SK-N-SH treated with all-trans-retinoic acid at 6 μM for 48 hours (cell line): ENCODE results near the gene PARD3B.

ENCODE experiments used
- ATAC-seq: fragments of 200-7000 bp; cut with Tn5 transposase; 3 replicates; pipeline ENCODE4 v1.9.1; 2020; ENCODE audit warnings: mild to moderate bottlenecking, moderate library complexity
- ARNTL ChIP-seq: fragments of 450-650 bp; formaldehyde crosslinking; IDR thresholded peaks from 2 replicates; pipeline ENCODE4 v1.5.0; 2020; ENCODE audit warnings: low read depth, mild to moderate bottlenecking, moderate library complexity, borderline replicate concordance
- BACH2 ChIP-seq: fragments of 250-450 bp; sonication (Bioruptor Pico); IDR thresholded peaks from 2 replicates; pipeline ENCODE4 v1.9.0; 2021; ENCODE audit warnings: mild to moderate bottlenecking, borderline replicate concordance
- CSDC2 ChIP-seq: fragments of 250-450 bp; sonication (Bioruptor Pico); IDR thresholded peaks from 2 replicates; pipeline ENCODE4 v1.5.0; 2020; ENCODE audit warnings: mild to moderate bottlenecking, moderate library complexity
- ESRRG ChIP-seq: fragments of 250-450 bp; sonication (Bioruptor Pico); IDR thresholded peaks from 2 replicates; pipeline ENCODE4 v1.6.1; 2021; ENCODE audit warnings: mild to moderate bottlenecking
- GLIS3 ChIP-seq: fragments of 250-450 bp; sonication (Bioruptor Pico); IDR thresholded peaks from 2 replicates; pipeline ENCODE4 v1.5.0; 2020; ENCODE audit warnings: mild to moderate bottlenecking, moderate library complexity
- ISL1 ChIP-seq: fragments of 250-450 bp; sonication (Bioruptor Pico); IDR thresholded peaks from 2 replicates; pipeline ENCODE4 v2.1.2; 2022; ENCODE audit warnings: mild to moderate bottlenecking, moderate library complexity
- OSR1 ChIP-seq: fragments of 250-450 bp; sonication (Bioruptor Pico); IDR thresholded peaks from 2 replicates; pipeline ENCODE4 v1.8.0; 2022; ENCODE audit warnings: moderate library complexity, mild to moderate bottlenecking, inconsistent platforms
- PPARA ChIP-seq: fragments of 250-450 bp; sonication (Bioruptor Pico); IDR thresholded peaks from 2 replicates; pipeline ENCODE4 v1.5.0; 2020; ENCODE audit warnings: mild to moderate bottlenecking, borderline replicate concordance
- RARB ChIP-seq: fragments of 250-450 bp; sonication (Bioruptor Pico); IDR thresholded peaks from 2 replicates; pipeline ENCODE4 v1.8.0; 2021; ENCODE audit warnings: mild to moderate bottlenecking, moderate library complexity
- SNAI2 ChIP-seq: fragments of 250-450 bp; sonication (Bioruptor Pico); IDR thresholded peaks from 2 replicates; pipeline ENCODE4 v1.5.0; 2020; ENCODE audit warnings: mild to moderate bottlenecking, moderate library complexity
- TCF4 ChIP-seq: fragments of 250-450 bp; sonication (Bioruptor Pico); IDR thresholded peaks from 2 replicates; pipeline ENCODE4 v1.8.0; 2021; ENCODE audit warnings: mild to moderate bottlenecking, moderate library complexity, borderline replicate concordance
- TOX ChIP-seq: fragments of 250-450 bp; sonication (Bioruptor Pico); IDR thresholded peaks from 2 replicates; pipeline ENCODE4 v1.8.0; 2021; ENCODE audit warnings: mild to moderate bottlenecking, moderate library complexity, borderline replicate concordance
- ZC3H10 ChIP-seq: fragments of 250-450 bp; sonication (Bioruptor Pico); IDR thresholded peaks from 2 replicates; pipeline ENCODE4 v1.5.1; 2021; ENCODE audit warnings: mild to moderate bottlenecking, moderate library complexity
- ZFP3 ChIP-seq: fragments of 250-450 bp; sonication (Bioruptor Pico); IDR thresholded peaks from 2 replicates; pipeline ENCODE4 v1.5.0; 2020; ENCODE audit warnings: mild to moderate bottlenecking, moderate library complexity
- ZFP30 ChIP-seq: fragments of 450-650 bp; formaldehyde crosslinking; IDR thresholded peaks from 2 replicates; pipeline ENCODE4 v1.5.0; 2022; ENCODE audit warnings: mild to moderate bottlenecking, moderate library complexity
- ZNF565 ChIP-seq: fragments of 450-650 bp; formaldehyde crosslinking; conservative IDR thresholded peaks from 2 replicates; pipeline ENCODE4 v1.5.0; 2020; ENCODE audit warnings: low read depth, mild to moderate bottlenecking, moderate library complexity
- ZNF70 ChIP-seq: fragments of 450-650 bp; formaldehyde crosslinking; IDR thresholded peaks from 2 replicates; pipeline ENCODE4 v1.5.0; 2020; ENCODE audit warnings: mild to moderate bottlenecking, moderate library complexity
- ZNF8 ChIP-seq: fragments of 450-650 bp; formaldehyde crosslinking; IDR thresholded peaks from 2 replicates; pipeline ENCODE4 v1.5.0; 2020; ENCODE audit warnings: mild to moderate bottlenecking, moderate library complexity
- TF ChIP-seq, protein P1 (sequence below): fragments of 250-450 bp; sonication (Bioruptor Pico); IDR thresholded peaks from 2 replicates; pipeline ENCODE4 v1.5.0; 2020; ENCODE audit warnings: mild to moderate bottlenecking, moderate library complexity
- TF ChIP-seq, protein P2 (sequence below): fragments of 250-450 bp; sonication (Bioruptor Pico); IDR thresholded peaks from 2 replicates; pipeline ENCODE4 v1.5.1; 2021; ENCODE audit warnings: mild to moderate bottlenecking, moderate library complexity
- TF ChIP-seq, protein P3 (sequence below): fragments of 250-450 bp; sonication (Bioruptor Pico); IDR thresholded peaks from 2 replicates; pipeline ENCODE4 v1.8.0; 2020; ENCODE audit warnings: mild to moderate bottlenecking, moderate library complexity, borderline replicate concordance
- TF ChIP-seq, protein P4 (sequence below): fragments of 250-450 bp; sonication (Bioruptor Pico); IDR thresholded peaks from 2 replicates; pipeline ENCODE4 v1.8.0; 2021; ENCODE audit warnings: low read depth, mild to moderate bottlenecking, moderate library complexity, borderline replicate concordance

The PARD3B gene

DNA sequence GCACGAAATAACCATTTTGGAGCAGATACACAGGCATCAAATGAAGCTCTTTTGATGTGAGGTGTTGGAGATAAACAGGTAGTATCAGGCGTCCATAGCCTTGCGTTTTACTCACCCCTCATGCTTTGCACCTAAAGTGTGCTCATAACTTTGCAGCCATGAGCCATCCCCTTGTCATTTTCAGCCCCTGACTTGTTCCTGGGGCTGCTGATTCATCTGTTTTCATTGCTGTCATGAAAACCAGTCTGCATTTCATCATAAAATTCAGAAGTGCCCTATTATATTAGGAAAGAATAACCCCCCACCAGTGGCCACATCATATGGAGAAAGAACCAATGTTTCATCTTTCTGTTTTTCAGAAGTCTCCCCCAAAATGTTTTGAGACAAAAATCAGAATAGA, 807.3 kb downstream of the PARD3B start:
- peak; percentile 77 for ATAC-seq
- TF ChIP-seq ZFP3 (CRISPR knock-in tag): no peak
- TF ChIP-seq, protein P1, sequence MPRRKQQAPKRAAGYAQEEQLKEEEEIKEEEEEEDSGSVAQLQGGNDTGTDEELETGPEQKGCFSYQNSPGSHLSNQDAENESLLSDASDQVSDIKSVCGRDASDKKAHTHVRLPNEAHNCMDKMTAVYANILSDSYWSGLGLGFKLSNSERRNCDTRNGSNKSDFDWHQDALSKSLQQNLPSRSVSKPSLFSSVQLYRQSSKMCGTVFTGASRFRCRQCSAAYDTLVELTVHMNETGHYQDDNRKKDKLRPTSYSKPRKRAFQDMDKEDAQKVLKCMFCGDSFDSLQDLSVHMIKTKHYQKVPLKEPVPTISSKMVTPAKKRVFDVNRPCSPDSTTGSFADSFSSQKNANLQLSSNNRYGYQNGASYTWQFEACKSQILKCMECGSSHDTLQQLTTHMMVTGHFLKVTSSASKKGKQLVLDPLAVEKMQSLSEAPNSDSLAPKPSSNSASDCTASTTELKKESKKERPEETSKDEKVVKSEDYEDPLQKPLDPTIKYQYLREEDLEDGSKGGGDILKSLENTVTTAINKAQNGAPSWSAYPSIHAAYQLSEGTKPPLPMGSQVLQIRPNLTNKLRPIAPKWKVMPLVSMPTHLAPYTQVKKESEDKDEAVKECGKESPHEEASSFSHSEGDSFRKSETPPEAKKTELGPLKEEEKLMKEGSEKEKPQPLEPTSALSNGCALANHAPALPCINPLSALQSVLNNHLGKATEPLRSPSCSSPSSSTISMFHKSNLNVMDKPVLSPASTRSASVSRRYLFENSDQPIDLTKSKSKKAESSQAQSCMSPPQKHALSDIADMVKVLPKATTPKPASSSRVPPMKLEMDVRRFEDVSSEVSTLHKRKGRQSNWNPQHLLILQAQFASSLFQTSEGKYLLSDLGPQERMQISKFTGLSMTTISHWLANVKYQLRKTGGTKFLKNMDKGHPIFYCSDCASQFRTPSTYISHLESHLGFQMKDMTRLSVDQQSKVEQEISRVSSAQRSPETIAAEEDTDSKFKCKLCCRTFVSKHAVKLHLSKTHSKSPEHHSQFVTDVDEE (CRISPR knock-in tag): no peak
- TF ChIP-seq, protein P2, sequence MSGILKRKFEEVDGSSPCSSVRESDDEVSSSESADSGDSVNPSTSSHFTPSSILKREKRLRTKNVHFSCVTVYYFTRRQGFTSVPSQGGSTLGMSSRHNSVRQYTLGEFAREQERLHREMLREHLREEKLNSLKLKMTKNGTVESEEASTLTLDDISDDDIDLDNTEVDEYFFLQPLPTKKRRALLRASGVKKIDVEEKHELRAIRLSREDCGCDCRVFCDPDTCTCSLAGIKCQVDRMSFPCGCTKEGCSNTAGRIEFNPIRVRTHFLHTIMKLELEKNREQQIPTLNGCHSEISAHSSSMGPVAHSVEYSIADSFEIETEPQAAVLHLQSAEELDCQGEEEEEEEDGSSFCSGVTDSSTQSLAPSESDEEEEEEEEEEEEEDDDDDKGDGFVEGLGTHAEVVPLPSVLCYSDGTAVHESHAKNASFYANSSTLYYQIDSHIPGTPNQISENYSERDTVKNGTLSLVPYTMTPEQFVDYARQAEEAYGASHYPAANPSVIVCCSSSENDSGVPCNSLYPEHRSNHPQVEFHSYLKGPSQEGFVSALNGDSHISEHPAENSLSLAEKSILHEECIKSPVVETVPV (CRISPR knock-in tag): no peak
- no peak for TF ChIP-seq ZC3H10 (CRISPR knock-in tag)
- no peak for TF ChIP-seq ESRRG (CRISPR knock-in tag)
- TF ChIP-seq CSDC2: no peak
- TF ChIP-seq TOX: no peak; the same call in 1 of the 2 replicates
- TF ChIP-seq ZFP30: no peak
- no peak for TF ChIP-seq PPARA (CRISPR knock-in tag)
- no peak for TF ChIP-seq ZNF70 (CRISPR knock-in tag)
- TF ChIP-seq, protein P3, sequence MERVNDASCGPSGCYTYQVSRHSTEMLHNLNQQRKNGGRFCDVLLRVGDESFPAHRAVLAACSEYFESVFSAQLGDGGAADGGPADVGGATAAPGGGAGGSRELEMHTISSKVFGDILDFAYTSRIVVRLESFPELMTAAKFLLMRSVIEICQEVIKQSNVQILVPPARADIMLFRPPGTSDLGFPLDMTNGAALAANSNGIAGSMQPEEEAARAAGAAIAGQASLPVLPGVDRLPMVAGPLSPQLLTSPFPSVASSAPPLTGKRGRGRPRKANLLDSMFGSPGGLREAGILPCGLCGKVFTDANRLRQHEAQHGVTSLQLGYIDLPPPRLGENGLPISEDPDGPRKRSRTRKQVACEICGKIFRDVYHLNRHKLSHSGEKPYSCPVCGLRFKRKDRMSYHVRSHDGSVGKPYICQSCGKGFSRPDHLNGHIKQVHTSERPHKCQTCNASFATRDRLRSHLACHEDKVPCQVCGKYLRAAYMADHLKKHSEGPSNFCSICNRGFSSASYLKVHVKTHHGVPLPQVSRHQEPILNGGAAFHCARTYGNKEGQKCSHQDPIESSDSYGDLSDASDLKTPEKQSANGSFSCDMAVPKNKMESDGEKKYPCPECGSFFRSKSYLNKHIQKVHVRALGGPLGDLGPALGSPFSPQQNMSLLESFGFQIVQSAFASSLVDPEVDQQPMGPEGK (CRISPR knock-in tag): no peak
- no peak for TF ChIP-seq RARB
- no peak for TF ChIP-seq BACH2 (CRISPR knock-in tag)
- no peak for TF ChIP-seq OSR1 (CRISPR knock-in tag)
- no peak for TF ChIP-seq ZNF565 (CRISPR knock-in tag)
- TF ChIP-seq GLIS3 (CRISPR knock-in tag): no peak
- no peak for TF ChIP-seq ZNF8 (CRISPR knock-in tag)

DNA sequence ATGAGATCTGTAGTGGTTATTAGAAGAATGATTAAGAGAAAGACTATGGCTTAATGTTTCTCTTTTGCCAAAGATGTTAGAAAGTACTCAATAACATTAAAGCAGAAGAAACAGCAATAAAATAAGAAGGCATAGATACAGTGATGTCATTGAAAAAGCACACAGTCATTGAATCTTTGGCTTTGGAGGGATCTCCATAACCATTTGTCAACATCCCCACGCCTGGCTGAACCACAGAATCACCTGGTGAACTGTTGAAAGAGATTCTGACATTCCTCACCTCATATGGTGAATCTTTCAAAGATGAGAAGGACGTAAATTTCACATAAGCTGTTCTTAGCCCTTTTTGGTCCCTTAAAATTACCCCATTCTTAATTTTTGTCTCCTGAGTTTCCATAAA, 812.5 kb downstream of the PARD3B start:
- TF ChIP-seq ARNTL (CRISPR knock-in tag) (no peak), ZNF565 (CRISPR knock-in tag) (no peak), CSDC2 (no peak)
- TF ChIP-seq, protein P1 (CRISPR knock-in tag): no peak

DNA sequence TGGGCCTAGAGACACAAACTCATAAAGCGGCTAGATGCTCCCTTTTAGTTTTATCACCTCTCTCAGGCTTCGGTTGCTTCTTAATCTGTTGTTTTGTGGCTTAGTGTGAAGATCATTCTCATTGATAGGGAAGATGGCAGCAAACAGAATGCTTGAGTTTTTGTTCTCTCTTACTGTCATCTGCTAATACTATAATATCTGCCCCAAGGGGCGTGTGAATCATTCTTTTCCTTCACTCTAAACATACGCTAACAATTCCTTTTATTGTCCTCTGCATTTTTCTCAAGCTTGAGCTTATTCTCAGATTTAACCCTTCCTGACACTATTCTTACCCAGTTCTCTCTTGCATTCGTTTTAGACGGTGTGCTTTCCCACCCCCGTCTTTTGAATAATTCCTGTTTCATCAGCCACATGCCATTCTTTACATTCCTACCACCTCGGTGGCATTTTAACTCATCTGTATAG, 813.1 kb downstream of the PARD3B start:
- peak; percentile 68 for ATAC-seq
- TF ChIP-seq ZNF70 (CRISPR knock-in tag): no peak
- TF ChIP-seq, protein P4, sequence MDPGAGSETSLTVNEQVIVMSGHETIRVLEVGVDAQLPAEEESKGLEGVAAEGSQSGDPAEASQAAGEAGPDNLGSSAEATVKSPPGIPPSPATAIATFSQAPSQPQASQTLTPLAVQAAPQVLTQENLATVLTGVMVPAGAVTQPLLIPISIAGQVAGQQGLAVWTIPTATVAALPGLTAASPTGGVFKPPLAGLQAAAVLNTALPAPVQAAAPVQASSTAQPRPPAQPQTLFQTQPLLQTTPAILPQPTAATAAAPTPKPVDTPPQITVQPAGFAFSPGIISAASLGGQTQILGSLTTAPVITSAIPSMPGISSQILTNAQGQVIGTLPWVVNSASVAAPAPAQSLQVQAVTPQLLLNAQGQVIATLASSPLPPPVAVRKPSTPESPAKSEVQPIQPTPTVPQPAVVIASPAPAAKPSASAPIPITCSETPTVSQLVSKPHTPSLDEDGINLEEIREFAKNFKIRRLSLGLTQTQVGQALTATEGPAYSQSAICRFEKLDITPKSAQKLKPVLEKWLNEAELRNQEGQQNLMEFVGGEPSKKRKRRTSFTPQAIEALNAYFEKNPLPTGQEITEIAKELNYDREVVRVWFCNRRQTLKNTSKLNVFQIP: no peak
- TF ChIP-seq, protein P1 (CRISPR knock-in tag): no peak
- TF ChIP-seq ISL1 (CRISPR knock-in tag): no peak
- no peak for TF ChIP-seq SNAI2 (CRISPR knock-in tag)
- TF ChIP-seq, protein P3 (CRISPR knock-in tag): no peak
- no peak for TF ChIP-seq GLIS3 (CRISPR knock-in tag)
- no peak for TF ChIP-seq OSR1 (CRISPR knock-in tag)
- no peak for TF ChIP-seq ZC3H10 (CRISPR knock-in tag)
- no peak for TF ChIP-seq BACH2 (CRISPR knock-in tag)
- TF ChIP-seq ZNF8 (CRISPR knock-in tag): no peak
- TF ChIP-seq TCF4 (CRISPR knock-in tag): no peak
- TF ChIP-seq TOX: no peak
- TF ChIP-seq ZNF565 (CRISPR knock-in tag): no peak
- TF ChIP-seq PPARA (CRISPR knock-in tag): no peak

More for the DNA sequence above, 812.5 kb downstream of the PARD3B start:
- ATAC-seq: peak; percentile 62; the same call in 2 of the 3 replicates
